DMS79 treated with DMSO at 0.1 percent for 48 hours (cell line): ENCODE data around the gene CTDSP2.
"Not testable (repeated sequence)": the region's sequence is repeated elsewhere in the genome, so short reads cannot be mapped to it uniquely, and the experiment has no call there.

ENCODE experiments used
- DNase-seq: peaks from one replicate; lab custom pipeline; 2025; lab: John Stamatoyannopoulos, UW

Gene CTDSP2

GRCh38 chr12:57881475-57881874 lies 34.9 kb upstream of the CTDSP2 start:
- DNase-seq: no peak

- DNase-seq: not testable (repeated sequence)
Observed at GRCh38 chr12:57881035-57881434, 34.5 kb upstream of the CTDSP2 start.

GRCh38 chr12:57877876-57878275 lies 31.3 kb upstream of the CTDSP2 start:
- DNase-seq: no peak

DNA sequence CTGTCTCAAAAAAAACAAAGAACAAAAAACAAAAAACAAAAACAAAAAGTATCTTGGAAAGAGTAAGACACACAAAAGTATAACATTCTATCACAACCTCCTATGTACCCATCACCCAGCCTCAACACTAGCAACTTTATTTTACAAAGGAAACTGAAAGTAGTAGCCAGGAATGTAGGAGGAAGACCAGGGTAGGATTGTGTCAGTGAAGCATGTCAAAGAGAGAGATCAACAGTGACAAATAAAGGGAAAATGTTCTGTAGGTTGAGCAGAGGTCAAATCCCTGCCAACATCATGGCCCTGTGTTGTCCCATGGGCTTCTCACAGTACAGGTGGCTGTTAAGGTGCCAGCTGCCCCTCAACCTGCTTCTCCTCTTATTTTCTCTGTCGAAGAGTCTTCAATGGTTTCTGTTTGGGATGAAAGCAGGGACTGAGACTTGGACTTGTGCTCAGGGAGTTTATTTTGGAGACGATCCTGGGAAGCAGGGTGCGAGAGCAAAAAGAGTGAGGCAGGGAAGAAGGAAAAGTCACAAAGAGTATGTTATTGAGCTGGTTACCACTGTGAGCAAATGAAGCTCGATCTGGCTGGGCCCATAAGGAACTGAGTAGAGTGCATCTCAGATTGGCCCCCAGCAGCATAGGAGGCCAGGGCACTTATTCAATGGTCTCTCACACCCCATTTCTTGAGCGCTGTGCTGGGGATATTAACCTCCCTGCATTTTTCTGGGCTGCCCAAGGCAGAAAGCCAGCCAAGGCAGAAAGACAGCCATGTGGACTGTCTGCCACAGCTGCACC lies 29.4 kb upstream of the CTDSP2 start:
- no peak for DNase-seq

- DNase-seq: no peak
Observed at GRCh38 chr12:57874166-57875108, 27.9 kb upstream of the CTDSP2 start.

DNA sequence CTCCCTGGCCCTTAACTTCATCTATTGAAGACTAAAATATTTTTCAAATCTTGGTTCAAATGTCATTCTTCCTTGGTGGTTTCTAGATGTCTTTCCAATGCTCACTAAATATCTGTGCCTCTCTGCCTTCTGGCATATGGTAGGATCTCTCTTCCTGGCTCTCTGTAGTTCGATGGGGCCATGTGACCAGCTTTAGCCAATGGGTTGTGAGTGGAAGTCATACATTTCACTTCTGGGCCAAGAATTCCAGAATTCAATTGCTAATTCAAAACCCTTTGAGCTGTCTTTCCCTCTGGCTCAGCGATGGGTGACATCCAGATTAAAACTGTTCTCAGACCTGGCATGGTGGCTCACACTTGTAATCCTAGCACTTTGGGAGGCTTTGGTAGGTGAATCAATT lies 25.8 kb upstream of the CTDSP2 start:
- DNase-seq: no peak

GRCh38 chr12:57869927-57870318 lies 23.4 kb upstream of the CTDSP2 start:
- DNase-seq: no peak

- DNase-seq: no peak
Observed at GRCh38 chr12:57869298-57869926, 22.9 kb upstream of the CTDSP2 start.

GRCh38 chr12:57868851-57869268 lies 22.3 kb upstream of the CTDSP2 start:
- no peak for DNase-seq

DNA sequence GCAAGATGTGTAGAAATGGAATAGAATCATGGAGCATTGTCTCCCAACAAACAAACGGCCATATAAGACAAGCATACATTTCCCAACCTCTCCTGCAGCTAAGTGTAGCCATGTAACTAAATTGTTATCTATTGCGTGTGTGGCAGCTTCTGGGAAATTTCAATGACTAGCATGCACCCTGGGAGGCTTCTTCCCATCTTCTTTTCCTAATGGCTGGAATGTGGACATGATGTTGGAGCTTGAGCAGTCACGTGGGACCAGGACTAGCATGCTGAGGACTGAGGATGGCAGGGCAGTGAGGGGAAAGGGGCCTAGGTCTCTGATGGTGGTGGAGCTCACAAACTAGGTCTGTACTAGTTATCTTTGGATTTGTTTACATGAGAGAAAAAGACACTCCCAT lies 21.7 kb upstream of the CTDSP2 start:
- no peak for DNase-seq

DNA sequence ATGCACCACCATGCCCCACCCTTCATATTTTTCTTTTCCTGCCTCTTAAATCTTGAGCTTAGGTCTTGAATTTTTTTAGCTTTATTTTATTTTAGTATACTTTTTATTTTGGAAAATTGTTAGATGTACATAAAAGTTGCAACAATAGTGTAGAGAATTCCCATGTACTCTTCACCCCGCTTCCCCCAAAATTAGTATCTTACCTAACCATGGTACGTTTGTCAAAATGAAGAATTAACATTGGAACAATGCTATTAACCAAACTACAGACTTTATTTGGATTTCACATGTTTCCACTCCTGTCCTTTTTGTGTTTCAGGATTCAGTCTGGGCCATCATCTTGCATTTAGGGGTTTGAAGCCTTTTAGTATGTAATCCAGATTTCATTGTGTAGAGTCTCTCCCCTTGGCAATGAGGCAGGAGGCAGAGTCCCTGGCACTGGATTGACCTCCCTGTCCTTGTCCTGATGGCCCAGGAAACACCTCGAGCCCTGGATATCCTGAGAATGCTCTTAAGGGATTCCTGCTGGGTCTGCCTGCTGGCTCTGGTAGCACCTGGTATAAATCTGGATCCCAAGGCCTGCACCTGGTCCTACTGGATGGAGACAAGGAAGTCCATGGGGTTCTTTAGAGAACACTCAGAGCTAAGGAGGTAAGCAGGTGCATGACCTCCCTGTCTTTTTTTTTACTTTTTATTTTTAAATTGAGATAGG lies 19.9 kb upstream of the CTDSP2 start:
- DNase-seq: no peak

GRCh38 chr12:57865084-57865751 lies 18.7 kb upstream of the CTDSP2 start:
- no peak for DNase-seq

DNA sequence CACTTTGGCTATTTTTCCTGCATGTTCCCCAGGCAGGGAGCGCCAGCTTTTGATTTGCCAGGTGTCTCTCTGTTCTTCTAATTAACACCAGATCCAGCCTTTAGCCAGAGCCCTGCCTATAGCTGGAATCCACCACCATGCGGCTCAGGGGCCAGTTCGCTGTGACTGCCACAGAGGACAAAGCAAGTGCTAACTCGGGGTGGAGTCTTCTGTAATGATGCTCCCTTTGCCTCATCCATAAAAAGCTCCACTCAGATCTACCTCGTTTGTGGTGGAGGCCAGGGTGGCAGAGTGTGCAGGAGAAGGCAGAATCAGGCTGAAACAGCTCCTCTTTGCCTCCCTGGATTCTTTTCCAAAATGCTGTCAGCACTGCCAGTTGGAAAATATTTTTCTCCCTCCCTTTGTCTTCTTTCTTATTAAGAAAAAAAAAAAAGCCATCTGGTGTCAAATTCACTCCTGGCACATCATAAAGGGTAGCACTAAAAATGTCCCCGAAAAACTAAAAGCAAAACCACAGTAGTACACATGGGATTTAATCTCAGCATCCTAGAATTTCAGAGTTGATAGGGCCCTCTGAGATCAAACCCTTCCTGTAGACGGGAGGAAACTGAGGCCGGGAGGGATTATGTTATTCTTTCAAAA lies 18.0 kb upstream of the CTDSP2 start:
- no peak for DNase-seq

- DNase-seq: no peak
Observed at GRCh38 chr12:57863676-57864075, 17.1 kb upstream of the CTDSP2 start.

DNA sequence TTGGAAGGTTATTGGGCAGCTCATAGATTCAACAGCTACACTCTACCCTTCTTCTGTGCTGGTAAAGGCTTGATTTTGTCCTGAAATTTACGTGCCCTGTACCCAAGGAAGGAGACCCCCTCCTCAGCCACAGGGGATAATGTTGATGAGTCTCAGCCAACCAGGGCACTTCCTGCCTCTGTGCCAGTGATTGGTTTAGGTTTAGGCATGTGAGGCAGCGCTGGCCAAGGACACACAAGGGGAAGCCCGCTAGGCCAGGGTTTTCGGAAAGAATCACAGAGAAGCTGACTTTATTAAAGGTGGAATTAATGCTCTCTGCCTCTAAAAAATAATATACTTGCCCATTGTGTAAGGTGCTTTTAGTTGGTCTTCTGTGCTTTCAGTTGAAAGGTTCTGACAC lies 15.4 kb upstream of the CTDSP2 start:
- DNase-seq: no peak

DNA sequence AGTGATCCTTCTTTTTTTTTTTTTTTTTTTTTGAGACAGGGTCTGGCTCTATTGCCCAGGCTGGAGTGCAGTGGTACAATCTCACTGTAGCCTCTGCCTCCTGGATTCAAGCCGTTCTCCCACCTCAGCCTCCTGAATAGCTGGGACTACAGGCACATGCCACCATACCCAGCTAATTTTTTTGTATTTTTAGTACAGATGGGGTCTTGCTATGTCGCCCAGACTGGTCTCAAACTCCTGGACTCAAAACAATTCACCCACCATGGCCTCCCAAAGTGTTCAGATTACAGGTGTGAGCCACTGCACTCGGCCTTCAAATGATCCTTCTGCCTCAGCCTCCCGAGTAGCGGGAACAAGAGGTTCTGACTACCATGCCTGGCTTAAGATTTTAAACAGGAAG lies 14.4 kb upstream of the CTDSP2 start:
- not testable (repeated sequence) for DNase-seq

DNA sequence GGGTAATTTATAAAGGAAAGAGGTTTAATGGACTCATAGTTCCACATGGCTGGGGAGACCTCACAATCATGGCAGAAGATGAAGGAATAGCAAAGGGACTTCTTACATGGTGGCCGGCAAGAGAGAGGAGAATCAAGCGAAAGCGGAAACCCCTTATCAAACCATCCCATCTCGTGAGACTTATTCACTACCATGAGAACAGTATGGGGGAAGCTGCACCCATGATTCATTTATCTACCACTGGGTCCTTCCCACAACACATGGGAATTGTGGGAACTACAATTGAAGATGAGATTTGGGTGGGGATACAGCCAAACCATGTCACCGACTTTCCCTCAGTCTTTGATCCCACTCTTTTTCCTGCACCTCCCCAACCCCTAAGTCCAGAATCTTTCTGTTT lies 12.6 kb upstream of the CTDSP2 start:
- DNase-seq: no peak

DNA sequence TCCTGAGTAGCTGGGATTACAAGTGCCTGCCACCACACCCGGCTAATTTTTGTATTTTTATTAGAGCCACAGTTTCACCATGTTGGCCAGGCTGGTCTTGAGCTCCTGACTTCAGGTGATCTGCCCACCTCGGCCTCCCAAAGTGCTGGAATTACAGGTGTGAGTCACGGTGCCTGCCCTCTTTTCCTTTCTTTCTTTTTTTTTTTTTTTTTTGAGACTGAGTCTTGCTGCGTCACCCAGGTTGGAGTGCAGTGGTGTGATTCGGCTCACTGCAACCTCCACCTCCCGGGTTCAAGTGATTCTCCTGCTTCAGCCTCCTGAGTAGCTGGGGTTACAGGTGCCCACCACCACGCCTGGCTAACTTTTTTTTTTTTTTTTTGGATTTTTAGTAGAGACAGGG lies 11.6 kb upstream of the CTDSP2 start:
- not testable (repeated sequence) for DNase-seq

GRCh38 chr12:57854965-57855364 lies 8.4 kb upstream of the CTDSP2 start:
- no peak for DNase-seq

DNA sequence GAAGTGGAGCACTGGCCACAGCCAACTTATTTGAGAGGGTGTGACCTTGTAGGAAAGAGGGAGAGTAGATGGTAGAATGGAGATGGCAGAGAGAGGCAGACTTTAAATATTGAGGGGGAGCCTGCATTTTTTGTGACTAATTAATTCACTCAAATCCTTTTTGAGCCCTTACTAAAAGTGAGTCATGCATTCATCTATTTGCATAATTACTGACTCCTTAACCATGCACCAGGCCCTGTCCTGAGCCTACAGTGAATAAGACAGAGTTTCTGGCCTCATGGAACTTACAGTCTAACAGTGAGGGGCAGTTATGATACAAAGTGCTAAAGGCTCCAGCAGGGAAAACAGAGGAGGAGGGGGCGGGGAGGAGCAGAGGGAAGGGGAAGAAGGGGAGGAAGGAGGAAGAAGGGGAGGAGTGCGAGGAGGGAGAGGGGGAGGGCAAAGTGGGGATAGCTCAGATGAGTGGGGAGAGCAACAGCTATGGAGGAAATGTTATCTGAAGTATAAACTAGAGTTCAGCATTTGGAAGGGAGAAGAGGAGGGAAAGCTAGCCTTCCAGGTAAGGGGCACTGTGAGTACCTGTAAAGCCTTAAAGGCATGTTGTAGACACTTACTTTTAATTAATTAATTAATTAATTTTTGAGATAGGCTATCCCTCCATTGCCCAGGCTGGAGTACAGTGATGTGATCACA lies 7.5 kb upstream of the CTDSP2 start:
- DNase-seq: no peak
